Stimulated activated CD4-positive, alpha-beta T cell treated with anti-CD3 and anti-CD28 coated beads, Interleukin-4, amount 100 ng/mL, for 48 hours (primary cell): ENCODE data around the gene MRTFB.
A peak's percentile ranks its signal among the peaks of the same experiment; 100 is the strongest.

ENCODE experiments used
- DNase-seq, 2 donors: peaks; one replicate each; pipeline ENCODE4 v3.0.0-alpha.2; 2020; ENCODE audit warnings: low read depth in 2 of 2

Gene MRTFB

DNA sequence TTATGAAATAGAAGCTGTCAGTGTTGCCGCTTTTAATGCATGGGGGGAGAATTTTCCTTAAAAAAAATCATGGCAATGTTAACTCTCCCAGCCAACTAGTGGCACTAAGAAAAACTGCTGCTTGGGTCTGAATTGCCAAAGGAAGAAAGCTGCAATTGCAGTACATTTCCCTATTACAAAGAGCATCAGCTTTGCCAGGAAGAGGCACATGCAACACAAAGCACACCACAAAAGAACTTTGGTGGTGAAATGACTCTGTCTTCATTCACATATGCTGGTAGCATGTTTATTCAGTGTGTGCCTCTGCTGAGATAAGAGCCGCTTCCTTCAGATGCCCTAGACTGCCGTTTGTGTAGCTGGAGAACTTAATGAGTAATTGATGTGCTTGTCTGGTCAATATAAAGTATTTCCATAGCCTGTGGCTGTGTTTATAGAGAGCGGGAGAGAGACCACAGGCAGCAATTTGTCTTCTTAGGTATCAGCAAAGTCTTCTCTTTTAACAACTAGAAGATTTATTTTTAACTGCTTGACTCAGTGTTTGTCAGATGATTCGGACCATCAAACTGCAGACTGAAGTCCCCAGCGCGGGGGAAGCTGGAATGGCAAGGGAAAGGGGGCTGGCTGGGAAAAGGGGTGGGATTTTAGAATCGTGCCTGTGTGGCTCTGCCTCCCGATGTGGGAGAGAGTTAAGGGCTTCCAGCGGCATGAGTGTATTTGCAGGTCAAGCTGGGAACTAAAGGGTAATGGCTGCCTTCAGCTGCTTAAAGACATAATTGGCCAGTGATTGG, 115.1 kb downstream of the MRTFB start:
- DNase-seq: no peak

DNA sequence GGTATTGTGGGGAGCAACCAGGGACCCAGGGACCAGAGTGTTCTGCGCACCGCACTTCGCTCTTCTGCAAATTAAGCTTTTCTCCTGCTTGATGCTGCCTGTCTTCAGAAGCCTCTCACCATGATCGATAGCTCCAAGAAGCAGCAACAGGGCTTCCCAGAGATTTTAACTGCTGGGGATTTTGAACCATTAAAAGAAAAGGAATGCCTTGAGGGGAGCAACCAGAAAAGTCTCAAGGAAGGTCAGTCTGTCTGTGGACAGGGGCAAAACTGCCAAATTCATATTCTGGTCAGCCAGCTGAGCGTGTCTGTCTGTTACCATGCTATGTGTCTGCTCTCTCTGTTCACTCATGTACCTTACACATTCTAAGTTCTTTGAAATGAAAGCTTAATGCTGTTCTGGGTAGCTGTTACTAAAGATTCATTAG, 115.7 kb downstream of the MRTFB start:
- no peak for DNase-seq

DNA sequence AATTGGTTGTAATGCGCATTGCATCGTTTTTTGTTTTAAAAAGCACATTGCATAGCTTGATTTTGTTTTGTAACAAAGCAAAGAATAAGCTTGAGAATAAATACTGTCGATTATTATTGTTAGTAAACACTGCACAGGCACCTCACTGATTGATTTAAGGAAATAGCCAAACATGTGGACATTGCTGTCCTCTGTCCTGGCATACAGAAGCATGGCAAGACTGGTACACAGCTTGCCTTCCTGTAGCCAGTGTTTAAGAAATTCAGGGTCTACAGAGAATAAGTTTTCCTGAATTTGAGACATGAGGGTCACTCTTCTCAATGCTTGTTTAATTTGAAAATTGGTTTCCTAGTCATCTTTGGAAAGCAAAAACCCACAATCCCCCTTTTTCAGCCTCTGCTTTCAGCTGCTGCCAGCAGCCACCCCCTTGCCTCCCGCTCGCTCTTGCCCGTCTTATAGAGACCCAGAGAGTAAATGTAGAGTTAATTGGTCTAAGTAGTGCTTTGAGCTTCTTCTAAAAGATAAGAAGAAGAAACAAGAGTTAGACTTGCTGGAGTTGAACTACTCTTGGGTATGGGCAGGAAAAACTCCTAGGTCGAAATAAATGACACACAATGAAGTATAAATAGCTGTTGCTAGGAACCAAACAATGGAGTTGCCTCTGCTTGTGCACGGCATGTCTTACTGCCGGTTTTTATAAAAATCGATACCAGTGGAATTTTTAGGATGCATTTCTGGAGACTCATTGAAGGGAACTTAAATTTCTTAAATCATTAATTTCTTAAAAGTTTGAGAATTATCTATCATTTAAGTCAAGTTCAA, 116.6 kb downstream of the MRTFB start:
- no peak for DNase-seq

DNA sequence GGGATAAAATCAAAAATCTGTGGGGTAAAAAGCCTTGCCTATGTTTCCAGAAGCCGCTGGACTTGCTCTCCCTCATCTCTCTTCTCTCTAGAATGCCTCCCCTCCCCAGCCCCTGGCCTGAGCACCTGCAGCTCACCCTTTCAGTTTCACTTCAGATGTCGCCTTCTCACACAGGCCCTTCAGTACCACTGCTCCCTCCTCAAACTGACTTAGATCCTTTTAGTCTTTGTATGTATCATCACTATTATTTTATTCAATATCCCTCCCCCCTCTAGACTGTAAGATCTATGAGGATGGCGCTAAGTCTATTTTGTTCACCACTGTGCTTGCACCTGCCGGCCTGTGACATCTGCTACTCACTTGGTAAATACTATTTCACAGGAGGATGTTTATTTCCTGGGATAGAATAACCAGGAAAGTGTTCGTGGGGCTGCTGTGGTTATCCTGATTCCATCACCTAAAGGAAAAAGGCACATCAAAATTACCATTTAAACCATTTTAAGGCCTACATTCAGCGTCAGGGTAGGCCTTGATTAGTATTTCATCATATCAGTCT, 122.3 kb downstream of the MRTFB start:
- peak in 1 of 2 donors; percentile 8 for DNase-seq

DNA sequence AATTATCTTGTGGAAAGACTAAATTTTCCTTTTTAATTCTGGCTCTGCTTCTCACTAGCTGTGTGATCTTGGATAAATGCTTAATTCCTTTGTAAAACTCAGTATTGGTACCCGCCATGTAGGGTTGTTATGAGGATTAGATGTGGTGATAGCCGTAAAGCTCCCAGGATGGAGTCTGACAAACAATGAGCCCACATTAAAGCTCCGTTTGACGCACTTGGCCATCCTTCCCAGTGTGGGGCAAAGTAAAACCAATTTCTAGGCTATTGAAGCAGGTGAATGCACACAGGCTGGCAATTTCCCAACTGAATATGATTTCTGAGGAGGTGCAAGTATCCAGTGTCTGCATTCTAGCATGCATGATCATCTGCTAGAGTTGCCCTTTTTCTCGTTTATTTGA, 123.6 kb downstream of the MRTFB start:
- no peak for DNase-seq

DNA sequence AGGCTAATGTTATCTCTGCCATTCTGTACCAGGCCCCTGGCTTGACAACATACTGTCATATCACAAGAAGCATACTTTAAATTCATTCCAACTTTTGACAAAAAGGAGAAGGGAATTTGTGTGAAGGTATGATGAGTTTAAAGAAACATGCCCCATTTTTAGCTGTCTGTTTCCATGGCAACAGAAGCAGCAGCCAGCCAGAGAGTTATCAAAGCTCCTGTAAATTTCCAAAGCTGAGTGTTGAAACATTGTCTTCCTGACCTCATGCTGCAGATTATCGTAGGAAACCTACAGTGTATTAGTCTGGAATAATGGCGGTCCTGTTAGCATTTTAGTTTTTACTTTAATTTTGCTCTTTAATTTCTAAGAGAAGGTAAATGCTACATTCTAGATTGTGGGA, 124.9 kb downstream of the MRTFB start:
- no peak for DNase-seq

DNA sequence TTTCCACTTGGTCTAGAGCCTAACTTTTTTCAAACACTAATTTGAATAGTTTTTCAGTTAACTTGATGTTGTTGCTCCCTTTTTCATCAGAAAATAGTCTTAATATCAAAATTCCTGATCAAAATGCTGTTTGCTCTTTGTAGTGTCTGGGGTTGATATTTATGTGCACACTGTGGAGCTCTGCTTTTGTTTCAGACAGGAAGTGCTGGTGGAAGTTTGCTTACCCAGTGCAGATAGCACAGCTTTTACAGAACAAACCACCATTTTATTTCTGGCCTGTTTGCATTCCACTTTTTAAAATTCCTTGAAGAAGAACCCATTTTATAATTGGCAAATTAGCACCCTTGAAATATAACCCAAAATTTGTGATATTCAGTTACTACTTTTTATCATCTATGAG, 125.4 kb downstream of the MRTFB start:
- DNase-seq: no peak

DNA sequence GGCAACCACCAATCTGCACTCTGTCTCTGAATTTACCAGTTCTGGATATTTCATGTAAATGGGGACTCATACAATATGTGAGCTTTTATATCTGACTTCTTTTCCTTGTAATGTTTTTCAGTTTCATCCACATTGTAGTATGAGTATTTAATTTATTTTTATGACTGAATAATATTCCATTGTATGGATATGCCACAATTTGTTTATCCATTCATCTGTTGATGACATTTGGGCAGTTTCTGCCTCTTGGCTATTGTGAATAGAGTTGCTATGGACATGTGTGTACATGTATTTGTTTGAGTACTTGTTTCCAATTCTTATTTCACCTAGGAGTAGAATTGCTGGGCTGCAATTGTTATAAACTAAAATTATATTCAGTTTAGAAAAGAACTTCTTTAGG, 126.9 kb downstream of the MRTFB start:
- DNase-seq: no peak

DNA sequence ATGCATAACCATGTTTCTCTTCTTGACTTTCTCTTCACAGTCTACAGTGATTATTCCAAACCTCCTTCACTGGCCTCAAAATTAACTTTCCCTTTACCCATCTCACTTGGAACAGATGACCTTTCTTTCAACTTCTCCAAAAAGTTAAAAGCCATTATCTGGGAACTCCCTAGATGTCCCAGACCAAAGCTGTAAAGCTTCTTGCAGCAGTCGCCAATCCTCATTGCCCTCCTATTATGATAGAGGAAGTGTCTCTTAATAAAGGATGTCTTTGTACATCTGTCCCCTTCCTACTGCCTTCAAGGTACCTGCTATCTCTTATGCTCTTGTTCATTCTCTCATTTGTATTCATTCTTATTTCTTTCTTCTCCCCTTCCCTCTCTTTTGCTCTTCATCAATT, 127.5 kb downstream of the MRTFB start:
- no peak for DNase-seq

DNA sequence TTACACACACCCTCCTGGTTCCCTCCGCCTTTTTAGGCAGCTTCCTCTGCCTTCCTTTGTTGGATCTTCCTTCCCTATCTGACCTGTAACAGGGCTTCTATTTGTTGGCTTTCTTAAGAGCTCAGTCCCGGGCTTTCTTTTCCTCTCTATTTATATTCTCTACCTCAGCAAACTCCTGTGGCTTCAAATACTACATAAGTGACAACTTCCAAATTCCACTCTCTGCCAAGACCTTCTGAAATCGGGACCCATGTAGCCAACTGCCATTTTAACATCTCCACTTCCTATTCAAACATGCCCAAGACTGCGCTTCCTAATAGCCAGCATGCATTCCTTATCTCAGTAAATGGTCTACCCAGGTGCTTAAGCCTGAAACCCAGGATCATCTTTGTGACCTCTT, 128.1 kb downstream of the MRTFB start:
- DNase-seq: no peak

DNA sequence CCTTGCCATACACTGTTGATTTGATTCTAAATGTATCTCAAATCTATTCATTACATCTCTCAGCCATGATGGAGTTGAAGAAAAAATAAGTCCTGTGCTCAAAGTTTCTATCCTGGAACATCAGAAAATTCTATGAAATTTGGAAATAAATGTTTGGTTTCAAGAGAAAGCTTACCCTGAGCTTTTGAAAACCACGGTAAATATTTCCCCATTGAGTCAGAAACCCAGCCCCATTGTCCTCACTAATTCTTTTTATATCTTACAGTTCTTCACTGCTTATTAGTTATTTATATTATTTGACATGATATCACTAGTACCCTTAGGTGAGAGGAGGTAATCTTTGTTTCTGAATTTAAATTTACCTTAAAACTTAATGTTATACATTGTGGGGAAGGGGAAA, 128.5 kb downstream of the MRTFB start:
- no peak for DNase-seq

DNA sequence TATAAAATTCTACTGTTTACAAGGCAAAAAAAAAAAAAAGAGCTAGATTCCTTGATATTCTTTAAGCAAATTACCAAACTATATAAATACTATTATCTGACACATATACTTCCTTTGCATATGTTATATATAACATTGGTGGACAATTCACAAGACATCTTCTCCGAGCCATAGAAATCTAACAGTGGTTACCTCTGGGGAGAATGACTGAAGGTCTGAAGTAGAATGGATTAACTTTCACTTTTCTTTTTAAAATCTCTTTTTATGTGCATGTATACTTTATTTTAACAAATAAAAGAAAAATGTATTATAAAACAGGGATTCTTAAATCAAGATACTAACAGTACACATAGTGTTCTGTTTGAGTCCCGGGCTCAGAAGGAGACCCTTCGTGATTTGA, 131.0 kb downstream of the MRTFB start:
- DNase-seq: no peak

DNA sequence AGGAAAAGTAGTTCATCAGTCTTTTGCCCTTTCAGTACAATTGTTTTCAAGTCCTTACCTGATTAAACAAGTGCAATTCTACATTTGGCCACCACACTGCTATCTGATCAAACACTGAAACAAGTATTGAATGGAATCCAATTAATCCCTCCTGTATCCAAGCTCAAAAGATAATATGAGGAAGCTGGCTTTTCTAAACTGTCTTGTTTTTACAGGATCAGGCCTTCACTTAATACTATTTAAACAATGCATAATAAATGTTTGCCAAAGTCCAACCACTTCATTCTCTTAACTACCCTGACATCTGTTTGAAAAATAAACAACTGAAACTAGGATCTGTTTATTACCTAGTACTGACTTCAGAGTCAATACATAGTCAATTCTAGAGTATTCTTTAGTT, 131.6 kb downstream of the MRTFB start:
- no peak for DNase-seq

DNA sequence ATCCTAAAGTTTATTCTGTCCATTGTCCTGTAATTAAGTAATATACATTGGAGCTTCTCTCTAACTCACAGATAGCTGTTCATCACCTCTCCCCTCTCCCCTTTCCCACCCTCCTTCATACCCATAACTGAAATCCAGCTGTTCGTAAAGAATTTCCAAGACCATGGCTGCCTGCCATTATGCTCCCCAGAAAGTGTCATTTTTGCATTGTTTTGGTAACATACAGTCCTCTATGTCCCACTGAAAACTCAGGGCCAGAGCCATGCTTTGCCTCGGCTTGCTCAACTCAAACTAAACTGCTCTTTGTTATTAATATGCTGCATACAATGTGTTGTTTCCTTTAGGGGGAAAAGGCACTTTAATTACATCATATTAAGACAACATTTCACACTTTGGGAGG, 132.0 kb downstream of the MRTFB start:
- DNase-seq: no peak

DNA sequence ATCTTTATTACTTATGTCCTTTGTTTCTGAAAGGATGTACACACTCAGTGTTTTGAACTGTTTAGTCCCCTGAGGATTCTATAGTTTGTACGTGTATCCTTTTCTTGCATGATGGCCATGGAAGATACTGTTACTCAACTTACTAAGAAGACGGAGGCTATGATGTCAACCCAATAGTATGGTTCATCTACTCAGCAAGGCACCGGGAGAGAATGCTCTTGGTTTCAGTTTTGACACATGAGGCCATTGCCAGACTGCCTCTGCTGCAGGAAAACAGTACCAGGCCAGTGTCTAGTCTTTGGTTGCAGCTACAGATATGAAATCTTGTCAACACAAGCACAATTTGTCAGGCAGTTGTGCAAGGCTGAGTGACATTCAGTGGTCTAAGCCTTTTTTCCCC, 134.5 kb downstream of the MRTFB start:
- no peak for DNase-seq

DNA sequence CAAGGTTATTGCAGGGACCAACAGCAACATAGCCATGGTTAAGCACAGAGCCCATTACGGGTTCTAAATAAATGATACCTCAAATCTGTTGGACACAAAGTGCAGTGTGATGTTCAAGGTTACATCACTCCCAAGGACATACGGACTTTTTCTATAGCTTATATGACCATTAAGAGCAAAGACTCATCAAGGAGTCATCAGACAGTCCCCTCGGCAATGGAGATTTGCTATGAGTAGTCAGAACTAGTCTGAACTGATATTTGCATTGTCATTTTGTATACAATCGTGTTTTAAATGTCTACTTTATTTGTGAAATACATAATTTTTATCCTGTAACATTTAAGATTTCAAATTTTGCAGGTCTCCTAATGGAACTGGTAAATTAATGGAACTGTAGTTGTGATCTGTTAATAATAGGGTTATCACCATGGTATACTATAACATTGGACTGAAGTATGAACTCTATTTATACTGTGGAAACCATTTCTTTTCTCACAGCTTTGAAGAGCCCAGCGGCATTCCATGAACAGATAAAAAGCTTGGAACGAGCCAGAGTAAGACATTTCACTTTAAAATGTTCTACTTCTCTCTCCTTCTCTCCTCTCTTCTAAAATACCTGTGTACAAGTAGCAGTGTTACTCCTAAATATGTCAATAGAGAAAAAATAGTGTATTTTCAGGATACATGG, 140.9 kb downstream of the MRTFB start:
- no peak for DNase-seq

DNA sequence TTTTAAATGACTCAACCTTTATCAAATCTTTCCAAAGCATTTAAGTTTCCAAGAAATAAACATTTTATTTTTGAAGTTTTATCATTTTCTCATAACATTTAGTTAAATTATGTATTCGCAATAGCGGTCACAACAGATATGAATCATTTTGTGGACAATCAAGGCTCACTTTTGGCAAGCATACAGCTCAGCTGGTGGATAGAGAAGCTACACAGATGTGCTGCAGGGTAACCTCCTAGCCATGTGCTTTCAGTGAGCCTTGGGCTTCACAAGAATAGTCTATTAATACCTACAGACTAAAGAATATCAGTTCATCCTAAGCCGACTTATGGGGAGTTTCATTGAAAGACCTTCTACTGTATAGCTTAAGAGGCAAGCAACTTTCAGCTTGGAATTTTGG, 144.8 kb downstream of the MRTFB start:
- no peak for DNase-seq

DNA sequence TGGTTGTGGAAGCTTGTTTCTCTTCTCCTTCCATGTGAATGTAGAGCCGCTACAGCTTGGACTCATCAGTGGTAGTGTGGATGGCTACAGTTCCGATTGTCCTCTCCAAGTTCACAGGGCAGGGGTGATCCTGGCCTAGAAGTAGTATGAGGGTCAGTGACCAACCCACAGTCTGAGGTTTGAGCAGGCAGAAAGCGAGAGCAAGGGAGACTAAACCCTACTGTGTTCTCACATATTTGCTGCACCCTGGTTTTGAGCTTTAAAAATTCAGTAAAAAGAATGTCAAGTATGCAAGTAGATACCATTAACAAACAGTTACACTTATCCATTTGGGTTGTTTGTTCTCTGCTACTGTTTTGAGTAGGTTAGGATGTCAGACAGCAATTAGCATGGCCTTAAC, 148.9 kb downstream of the MRTFB start:
- no peak for DNase-seq

DNA sequence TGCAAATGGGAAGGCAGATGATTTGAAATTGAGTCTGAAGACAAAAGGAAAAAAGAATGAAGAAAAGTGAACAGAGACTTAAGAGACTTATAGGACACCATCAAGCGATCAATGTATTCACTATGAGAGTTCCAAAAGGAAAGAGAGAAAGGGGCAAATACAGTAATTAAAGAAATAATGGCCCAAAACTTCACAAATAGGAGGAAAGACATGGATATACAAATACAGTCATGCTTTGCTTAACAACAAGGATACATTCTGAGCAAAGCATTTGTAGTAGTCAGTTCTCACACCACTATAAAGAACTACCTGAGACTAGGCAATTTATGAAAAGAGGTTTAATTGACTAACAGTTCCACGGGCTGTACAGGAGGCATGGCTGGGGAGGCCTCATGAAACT, 152.5 kb downstream of the MRTFB start:
- no peak for DNase-seq

DNA sequence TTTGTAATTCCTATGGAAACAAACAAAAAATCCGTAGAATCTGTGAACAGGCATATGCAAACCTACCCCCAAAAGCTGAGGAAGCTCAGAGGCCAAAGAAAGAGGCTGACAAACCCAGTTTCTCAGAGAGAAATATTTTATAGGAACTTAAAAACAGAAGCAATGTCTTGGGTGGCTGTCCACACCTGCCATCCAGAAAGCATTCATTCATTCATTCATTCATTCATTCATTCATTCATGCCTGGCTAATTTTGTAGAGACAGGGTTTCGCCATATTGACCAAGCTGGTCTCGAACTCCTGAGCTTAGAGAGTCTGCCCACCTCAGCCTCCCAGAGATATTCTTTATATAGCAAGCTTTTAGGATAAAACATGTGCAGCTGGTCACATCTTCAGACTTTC, 154.3 kb downstream of the MRTFB start:
- no peak for DNase-seq

DNA sequence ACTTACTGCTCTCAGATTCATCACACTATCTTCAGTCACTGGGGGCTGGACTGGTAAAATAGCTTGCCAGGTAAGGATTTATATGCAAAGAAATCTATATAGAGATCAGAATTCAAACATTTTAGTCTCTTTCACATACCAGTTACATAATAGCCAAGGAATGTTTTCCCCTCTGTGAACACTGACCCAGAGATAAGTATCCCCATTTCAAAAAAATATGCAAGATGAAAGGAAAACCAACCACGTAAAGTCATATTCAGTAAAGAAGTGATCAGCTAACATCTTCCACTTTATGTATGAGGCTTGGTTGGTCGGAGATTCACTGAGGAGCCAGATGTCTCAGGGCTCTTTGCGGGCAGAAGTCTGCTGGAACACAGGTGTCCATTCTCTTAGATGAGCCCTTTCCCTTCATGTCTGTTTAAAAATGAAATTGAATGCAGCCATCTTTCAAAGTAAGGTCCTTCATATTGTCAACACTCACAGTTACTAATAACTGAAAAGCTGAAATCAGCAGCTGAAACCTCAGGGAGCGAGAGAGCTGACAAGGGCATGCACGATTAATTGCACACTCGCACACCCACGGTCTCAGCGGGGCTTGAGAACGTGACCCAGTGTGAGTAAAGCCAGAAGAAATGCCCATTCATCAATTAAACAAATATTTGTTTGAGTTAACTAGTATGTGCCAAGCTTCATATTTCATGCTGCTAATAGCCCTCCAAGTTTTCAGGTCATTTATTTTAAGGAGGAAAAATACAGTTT, 161.2 kb downstream of the MRTFB start:
- no peak for DNase-seq

DNA sequence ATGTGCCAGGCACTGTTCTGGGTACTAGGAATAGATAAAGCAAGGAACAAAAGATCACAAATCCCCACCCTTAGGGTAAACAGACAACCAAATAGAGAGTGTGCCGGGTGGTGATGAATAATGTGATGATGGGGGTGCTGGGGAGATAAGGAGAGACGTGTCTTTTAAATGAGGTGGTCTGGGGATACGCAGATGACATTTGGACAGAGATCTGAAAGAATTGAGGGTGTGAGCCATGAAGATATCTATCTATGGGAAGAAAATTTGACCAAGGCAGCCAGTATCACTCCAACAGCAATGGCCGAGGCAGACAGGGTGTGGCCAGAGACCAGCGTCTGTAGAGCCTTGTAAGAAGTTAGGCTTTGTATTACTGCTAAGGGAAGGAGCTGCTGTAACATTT, 165.3 kb downstream of the MRTFB start:
- DNase-seq: no peak
